ENCODE data around the gene FUT1. TPM values are rescaled to one million over a fixed set of nuclear protein-coding genes. Genes with fewer than 3 reads are reported as not detected.

FUT1 gene
- polyA plus RNA-seq, 1 of the 3 experiments (the other 2 are of a cell fraction): 0.08 TPM

DNA sequence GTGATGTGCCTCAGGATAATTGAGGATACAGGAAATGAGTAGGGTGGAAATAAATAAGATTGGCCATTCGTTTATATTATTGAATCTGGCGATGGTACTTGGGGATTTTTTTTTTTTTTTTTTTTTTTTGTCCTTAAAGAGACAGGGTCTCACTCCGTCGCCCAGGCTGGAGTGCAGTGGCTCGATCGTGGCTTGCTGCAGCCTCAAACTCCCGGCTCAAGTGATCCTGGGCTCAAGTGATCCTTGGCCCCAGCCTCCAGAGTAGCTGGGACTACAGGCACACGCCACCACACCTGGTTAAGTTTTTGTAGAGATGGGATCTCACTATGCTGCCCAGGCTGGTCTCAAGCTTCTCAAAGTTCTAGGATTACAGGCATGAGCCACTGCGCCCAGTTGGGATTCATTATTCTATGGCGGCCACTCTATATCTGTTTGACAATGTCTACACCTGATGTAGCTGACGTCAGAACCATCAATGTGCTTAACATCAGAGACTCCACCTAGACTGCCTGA lies 30.2 kb downstream of the FUT1 start:
- peaks cover 13% of the 10 kb centered on the region for H3F3A ChIP-seq (replicated peaks; ENCODE audit: insufficient read depth)
- WGBS (ENCODE audit: low lambda C conversion rate): 90% methylated on average over 11 of the region's 11 CpGs
- H4K20me1 ChIP-seq (ENCODE audit: insufficient read depth): no peaks in the 10 kb centered on the region
- no peaks in the 10 kb centered on the region for H3K9me3 ChIP-seq
- ChIA-PET POLR2A (no interaction called here), CTCF (interaction anchor here (2.6 kb wide), 1 partner anchor 17 kb away, joined by 13 read pairs; no protein-coding TSS in a partner anchor)
- H3K27me3 ChIP-seq (ENCODE audit: insufficient read depth): no peaks in the 10 kb centered on the region
- peaks cover 7 to 11% of the 10 kb centered on the region in 2 experiments; a peak in 3 of 4 replicates for H3K4me1 ChIP-seq (ENCODE audit: control insufficient read depth in 1 of 2, insufficient read depth in 2 of 2, low read depth in 1 of 2, low read length in 1 of 2)
- H3K9ac ChIP-seq: no peak overlapping the region
- no peak overlapping the region for H2AFZ ChIP-seq (ENCODE audit: low read depth)
- no peak overlapping the region for H3K4me2 ChIP-seq
- no peak overlapping the region for H3K4me3 ChIP-seq (ENCODE audit: low read depth in 2 of 2, low read length in 1 of 2)
- no peaks in the 10 kb centered on the region for H3K9me2 ChIP-seq
- no peak for TF ChIP-seq EZH2phosphoT487 (IDR thresholded peaks at IDR 0.05; ENCODE audit: borderline replicate concordance, low read depth)
- no peak for TF ChIP-seq NFIC (IDR thresholded peaks at IDR 0.05; ENCODE audit: borderline replicate concordance)
- TF ChIP-seq FOSL2 (IDR thresholded peaks at IDR 0.05; ENCODE audit: borderline replicate concordance, low read depth): no peak
- no peak for TF ChIP-seq SMC3 (IDR thresholded peaks at IDR 0.05; ENCODE audit: low read depth, low read length)
- no peak for TF ChIP-seq POLR2AphosphoS5 (IDR thresholded peaks at IDR 0.05; ENCODE audit: low read depth, low read length)
- no peak for TF ChIP-seq ZBTB33 (IDR thresholded peaks at IDR 0.05; ENCODE audit: borderline replicate concordance, low read depth)
- TF ChIP-seq RAD21 (IDR thresholded peaks at IDR 0.05; ENCODE audit: low read length): no peak
- TF ChIP-seq MXI1 (IDR thresholded peaks at IDR 0.05; ENCODE audit: low read depth, low read length): no peak
- no peak for TF ChIP-seq PBX3 (IDR thresholded peaks at IDR 0.05)
- TF ChIP-seq YY1 (IDR thresholded peaks at IDR 0.05; ENCODE audit: low read depth): no peak
- TF ChIP-seq TAF1 (IDR thresholded peaks at IDR 0.05; ENCODE audit: borderline replicate concordance, low read depth, low read length): no peak
- TF ChIP-seq MAX (IDR thresholded peaks at IDR 0.05; ENCODE audit: low read depth): no peak
- no peak for TF ChIP-seq FOXJ3 (CRISPR knock-in tag; IDR thresholded peaks at IDR 0.05)
- no peak for TF ChIP-seq MEF2A (IDR thresholded peaks at IDR 0.05; ENCODE audit: borderline replicate concordance, low read depth)
- DNase-seq: no peak
- no peaks in the 10 kb centered on the region for H3K36me3 ChIP-seq (replicated peaks in 1 of 2; ENCODE audit: control insufficient read depth in 1 of 2, insufficient read depth in 2 of 2, low read length in 1 of 2)
- H3K27ac ChIP-seq (ENCODE audit: low read depth in 2 of 2, low read length in 1 of 2): no peak overlapping the region
- H3K79me2 ChIP-seq (ENCODE audit: insufficient read depth): no peaks in the 10 kb centered on the region
